HCT116 (cell line): ENCODE data around the gene C10orf120. TPM values are rescaled to one million over a fixed set of nuclear protein-coding genes. Genes with fewer than 3 reads are reported as not detected.

Experiments used
- ATAC-seq: fragments of 200-7000 bp; cut with Tn5 transposase; 2 replicates; pipeline ENCODE4 v1.9.1; 2020; ENCODE audit warnings: mild to moderate bottlenecking, moderate library complexity
- BruUV-seq: library from RNA; stranded (reverse); fragments of 400-500 nt; replicated peaks from 2 replicates; lab custom pipeline; 2021; lab: Mats Ljungman, UMichigan
- CTCF ChIA-PET: fragments of 300-600 bp; sonication (Branson Sonifier 250); formaldehyde crosslinking; loops from one replicate; lab custom pipeline; 2021; ENCODE audit warnings: antibody characterized with exemption; lab: Charles Lee
- POLR2A ChIA-PET: fragments of 300-600, 350-600 bp; sonication (Branson Sonifier 250); formaldehyde crosslinking; loops from one replicate; lab custom pipeline; 2021; ENCODE audit warnings: antibody characterized with exemption; lab: Charles Lee
- RAD21 ChIA-PET, 2 experiments: fragments of 300-600 bp; sonication (Branson Sonifier 250); formaldehyde crosslinking; loops; one replicate each; lab custom pipeline; 2023; ENCODE audit warnings: low total read pairs in 2 of 2; ENCODE audit not compliant: uncharacterized antibody in 2 of 2, unreplicated experiment in 2 of 2, low non-redundant PET in 1 of 2; lab: Charles Lee
- DNase-seq: peaks from one replicate; pipeline ENCODE4 v3.0.0-alpha.2; 2010; ENCODE audit warnings: low read depth, low spot score
- H2AFZ ChIP-seq: fragments of 200-600 bp; shearing (Covaris generic), sonication (generic); 2 replicates; pipeline ENCODE4 v1.6.1; 2017; ENCODE audit warnings: low read depth, mixed run types, mixed read lengths, antibody characterized with exemption, low read length; ENCODE audit not compliant: poor library complexity, severe bottlenecking
- H3K27ac ChIP-seq: 2 replicates; pipeline ENCODE4 v1.5.1; 2012; ENCODE audit warnings: low read depth, low read length
- H3K27me3 ChIP-seq: fragments of 200-600 bp; sonication (generic); 2 replicates; pipeline ENCODE4 v1.6.1; 2016; ENCODE audit warnings: mixed run types, low read length, mixed read lengths; ENCODE audit not compliant: insufficient read depth
- H3K36me3 ChIP-seq, 2 experiments: fragments of 200-500 bp in 1 of 2; fragments of 200-600 bp in 1 of 2; sonication (Bioruptor generic) in 1 of 2; sonication (generic) in 1 of 2; 2 replicates each; pipeline versions ENCODE4 v1.5.1 to v1.6.1; 2014 to 2016; ENCODE audit warnings: low read length in 2 of 2, inconsistent platforms in 1 of 2, mixed read lengths in 1 of 2, mixed run types in 1 of 2; ENCODE audit not compliant: insufficient read depth in 2 of 2, control insufficient read depth in 1 of 2
- H3K4me1 ChIP-seq, 2 experiments: fragments of 200-600 bp in 1 of 2; sonication (generic) in 1 of 2; 2 replicates each; pipeline versions ENCODE4 v1.5.1 to v1.6.1; 2012 to 2017; ENCODE audit warnings: low read length in 2 of 2, inconsistent platforms in 1 of 2, mild to moderate bottlenecking in 1 of 2, mixed read lengths in 1 of 2, mixed run types in 1 of 2, moderate library complexity in 1 of 2; ENCODE audit not compliant: insufficient read depth in 2 of 2, control insufficient read depth in 1 of 2
- H3K4me2 ChIP-seq: fragments of 200-600 bp; sonication (generic); 2 replicates; pipeline ENCODE4 v1.6.1; 2017; ENCODE audit warnings: mixed run types, low read length, mixed read lengths
- H3K4me3 ChIP-seq, 2 experiments: fragments of 200-600 bp in 1 of 2; sonication (generic) in 1 of 2; replicated peaks in 1 of 2; 2 replicates each; pipeline ENCODE4 v1.5.1; 2011 to 2016; ENCODE audit warnings: low read length in 2 of 2, control low read depth in 1 of 2, low read depth in 1 of 2, mild to moderate bottlenecking in 1 of 2, mixed read lengths in 1 of 2, mixed run types in 1 of 2
- H3K79me2 ChIP-seq: fragments of 200-600 bp; sonication (generic); 2 replicates; pipeline ENCODE4 v1.6.1; 2017; ENCODE audit warnings: mild to moderate bottlenecking, mixed run types, low read length, moderate library complexity, mixed read lengths; ENCODE audit not compliant: insufficient read depth
- H3K9ac ChIP-seq: fragments of 200-600 bp; sonication (generic); 2 replicates; pipeline ENCODE4 v1.6.1; 2016; ENCODE audit warnings: low read length, mixed read lengths
- H3K9me2 ChIP-seq: fragments of 200-600 bp; sonication (generic), shearing (Covaris generic); 2 replicates; pipeline ENCODE4 v1.6.1; 2017; ENCODE audit warnings: mixed run types, mild to moderate bottlenecking, moderate library complexity; ENCODE audit not compliant: insufficient read depth
- H3K9me3 ChIP-seq, 2 experiments: fragments of 200-500 bp in 1 of 2; fragments of 200-600 bp in 1 of 2; sonication (Bioruptor generic) in 1 of 2; sonication (generic) in 1 of 2; 2 replicates each; pipeline ENCODE4 v1.6.1; 2014 to 2017; ENCODE audit warnings: low read length in 2 of 2, mixed read lengths in 2 of 2, inconsistent platforms in 1 of 2, low read depth in 1 of 2, mild to moderate bottlenecking in 1 of 2, mixed run types in 1 of 2, moderate library complexity in 1 of 2; ENCODE audit not compliant: control insufficient read depth in 1 of 2, insufficient read depth in 1 of 2
- H4K20me1 ChIP-seq: fragments of 200-600 bp; sonication (generic), shearing (Covaris generic); 2 replicates; pipeline ENCODE4 v1.6.1; 2017; ENCODE audit warnings: mixed run types, mild to moderate bottlenecking, moderate library complexity; ENCODE audit not compliant: insufficient read depth
- CBX3 ChIP-seq: IDR thresholded peaks from 2 replicates; pipeline ENCODE4 v1.6.1; 2012; ENCODE audit warnings: low read depth
- CEBPB ChIP-seq: IDR thresholded peaks from 2 replicates; pipeline ENCODE4 v1.6.1; 2012; ENCODE audit warnings: low read depth
- EGR1 ChIP-seq: IDR thresholded peaks from 2 replicates; pipeline ENCODE4 v1.6.1; 2012; ENCODE audit warnings: low read depth
- EZH2 ChIP-seq: fragments of 200-600 bp; sonication (generic); IDR thresholded peaks from 2 replicates; pipeline ENCODE4 v1.6.1; 2017; ENCODE audit warnings: antibody characterized with exemption, mixed run types
- EZH2phosphoT487 ChIP-seq: fragments of 200-600 bp; IDR thresholded peaks from 2 replicates; pipeline ENCODE4 v1.6.1; 2018; ENCODE audit warnings: antibody characterized with exemption, borderline replicate concordance
- FOSL1 ChIP-seq: IDR thresholded peaks from 2 replicates; pipeline ENCODE4 v1.6.1; 2012; ENCODE audit warnings: low read depth
- POLR2A ChIP-seq: IDR thresholded peaks from 2 replicates; pipeline ENCODE4 v1.7.0; 2011; ENCODE audit warnings: borderline replicate concordance; ENCODE audit not compliant: insufficient read depth, insufficient read length; ENCODE audit errors: extremely low read depth
- POLR2AphosphoS5 ChIP-seq: IDR thresholded peaks from 2 replicates; pipeline ENCODE4 v1.6.1; 2011; ENCODE audit warnings: mild to moderate bottlenecking, low read depth, low read length, moderate library complexity
- RAD21 ChIP-seq: IDR thresholded peaks from 2 replicates; pipeline ENCODE4 v1.6.1; 2012; ENCODE audit warnings: low read depth, mild to moderate bottlenecking
- SIN3A ChIP-seq: IDR thresholded peaks from 2 replicates; pipeline ENCODE4 v1.6.1; 2012; ENCODE audit warnings: low read depth
- SP1 ChIP-seq: IDR thresholded peaks from 2 replicates; pipeline ENCODE4 v1.6.1; 2012; ENCODE audit warnings: low read depth
- SRF ChIP-seq: IDR thresholded peaks from 2 replicates; pipeline ENCODE4 v1.6.1; 2012; ENCODE audit warnings: low read depth
- TCF7L2 ChIP-seq: IDR thresholded peaks from 2 replicates; pipeline ENCODE4 v1.7.0; 2011; ENCODE audit warnings: borderline replicate concordance, inconsistent platforms; ENCODE audit not compliant: insufficient read depth, insufficient read length; ENCODE audit errors: extremely low read depth
- YY1 ChIP-seq: IDR thresholded peaks from 2 replicates; pipeline ENCODE4 v1.6.1; 2011; ENCODE audit warnings: low read length, low read depth, moderate library complexity, mild to moderate bottlenecking; ENCODE audit not compliant: insufficient replicate concordance; ENCODE audit errors: extremely low read depth
- ZNF274 ChIP-seq: fragments of 200-500 bp; sonication (Bioruptor generic); IDR thresholded peaks from 2 replicates; pipeline ENCODE4 v1.6.1; 2014; ENCODE audit warnings: mild to moderate bottlenecking, low read depth, low read length, inconsistent platforms
- intact Hi-C: fragments of 100-400 bp; cut with micrococcal nuclease; formaldehyde crosslinking; loops from 2 replicates; pipeline ENCODE4 v1.10.0; 2022
- total RNA-seq: library from RNA; stranded (reverse); gene quantifications from one replicate; pipeline ENCODE4 v1.2.1, GENCODE V29; 2021; ENCODE audit not compliant: unreplicated experiment
- TF ChIP-seq, protein P1 (sequence below): IDR thresholded peaks from 2 replicates; pipeline ENCODE4 v1.6.1; 2012; ENCODE audit warnings: low read depth
- TF ChIP-seq, protein P2 (sequence below), 3 experiments: fragments of 200-600 bp in 1 of 3; sonication (generic) in 1 of 3; IDR thresholded peaks in 2 of 3; conservative IDR thresholded peaks in 1 of 3; 2 replicates each; pipeline ENCODE4 v1.5.1; 2012 to 2017; ENCODE audit warnings: low read depth in 2 of 3, low read length in 2 of 3, antibody characterized with exemption in 1 of 3, borderline replicate concordance in 1 of 3, control low read depth in 1 of 3, mild to moderate bottlenecking in 1 of 3, mixed read lengths in 1 of 3, mixed run types in 1 of 3, moderate library complexity in 1 of 3; ENCODE audit not compliant: insufficient read depth in 1 of 3

Gene C10orf120
- total RNA-seq, 1 experiment from 2014 or later, result not detected

DNA sequence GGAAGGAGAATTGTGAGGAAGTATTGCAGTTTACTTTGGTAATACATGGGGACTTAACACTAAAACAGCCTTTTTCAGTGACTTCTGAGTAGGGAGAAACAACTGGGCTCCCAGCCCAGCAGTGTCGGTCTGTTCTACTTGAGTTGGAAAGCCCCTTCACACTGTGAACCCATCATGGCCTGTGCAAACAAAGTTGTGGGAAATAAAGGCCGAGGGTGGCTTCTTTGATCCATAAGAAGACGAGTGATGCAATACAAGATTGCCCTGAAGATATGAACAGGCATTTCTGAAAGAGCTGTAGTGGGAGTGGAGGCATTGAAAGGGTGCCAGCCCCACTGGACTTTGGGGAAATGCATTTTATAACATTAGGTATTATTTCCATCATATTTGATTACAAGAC lies 28.3 kb downstream of the C10orf120 start:
- Histone ChIP-seq H3K79me2 (no peaks in the 10 kb centered on the region), H3K27ac (no peak overlapping the region), H3K4me2 (no peak overlapping the region), H3K4me3 (no peak overlapping the region), H3K9ac (no peak overlapping the region), H4K20me1 (no peaks in the 10 kb centered on the region), H3K4me1 (no peaks in the 10 kb centered on the region), H3K9me2 (no peaks in the 10 kb centered on the region), H3K36me3 (no peaks in the 10 kb centered on the region), H2AFZ (no peak overlapping the region), H3K9me3 (no peaks in the 10 kb centered on the region), H3K27me3 (peaks cover 91% of the 10 kb centered on the region)
- ATAC-seq, result no peak
- RAD21 ChIA-PET, result no interaction called here
- CTCF ChIA-PET, result no interaction called here
- TF ChIP-seq EZH2phosphoT487 (no peak), YY1 (no peak), SRF (no peak), CEBPB (no peak), ZNF274 (no peak), EZH2 (no peak), POLR2AphosphoS5 (no peak), EGR1 (no peak), RAD21 (no peak), POLR2A (no peak), SIN3A (no peak), CBX3 (no peak), FOSL1 (no peak), SP1 (no peak), TCF7L2 (no peak)
- TF ChIP-seq, protein P1, sequence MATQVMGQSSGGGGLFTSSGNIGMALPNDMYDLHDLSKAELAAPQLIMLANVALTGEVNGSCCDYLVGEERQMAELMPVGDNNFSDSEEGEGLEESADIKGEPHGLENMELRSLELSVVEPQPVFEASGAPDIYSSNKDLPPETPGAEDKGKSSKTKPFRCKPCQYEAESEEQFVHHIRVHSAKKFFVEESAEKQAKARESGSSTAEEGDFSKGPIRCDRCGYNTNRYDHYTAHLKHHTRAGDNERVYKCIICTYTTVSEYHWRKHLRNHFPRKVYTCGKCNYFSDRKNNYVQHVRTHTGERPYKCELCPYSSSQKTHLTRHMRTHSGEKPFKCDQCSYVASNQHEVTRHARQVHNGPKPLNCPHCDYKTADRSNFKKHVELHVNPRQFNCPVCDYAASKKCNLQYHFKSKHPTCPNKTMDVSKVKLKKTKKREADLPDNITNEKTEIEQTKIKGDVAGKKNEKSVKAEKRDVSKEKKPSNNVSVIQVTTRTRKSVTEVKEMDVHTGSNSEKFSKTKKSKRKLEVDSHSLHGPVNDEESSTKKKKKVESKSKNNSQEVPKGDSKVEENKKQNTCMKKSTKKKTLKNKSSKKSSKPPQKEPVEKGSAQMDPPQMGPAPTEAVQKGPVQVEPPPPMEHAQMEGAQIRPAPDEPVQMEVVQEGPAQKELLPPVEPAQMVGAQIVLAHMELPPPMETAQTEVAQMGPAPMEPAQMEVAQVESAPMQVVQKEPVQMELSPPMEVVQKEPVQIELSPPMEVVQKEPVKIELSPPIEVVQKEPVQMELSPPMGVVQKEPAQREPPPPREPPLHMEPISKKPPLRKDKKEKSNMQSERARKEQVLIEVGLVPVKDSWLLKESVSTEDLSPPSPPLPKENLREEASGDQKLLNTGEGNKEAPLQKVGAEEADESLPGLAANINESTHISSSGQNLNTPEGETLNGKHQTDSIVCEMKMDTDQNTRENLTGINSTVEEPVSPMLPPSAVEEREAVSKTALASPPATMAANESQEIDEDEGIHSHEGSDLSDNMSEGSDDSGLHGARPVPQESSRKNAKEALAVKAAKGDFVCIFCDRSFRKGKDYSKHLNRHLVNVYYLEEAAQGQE, result no peak
- TF ChIP-seq, protein P2, sequence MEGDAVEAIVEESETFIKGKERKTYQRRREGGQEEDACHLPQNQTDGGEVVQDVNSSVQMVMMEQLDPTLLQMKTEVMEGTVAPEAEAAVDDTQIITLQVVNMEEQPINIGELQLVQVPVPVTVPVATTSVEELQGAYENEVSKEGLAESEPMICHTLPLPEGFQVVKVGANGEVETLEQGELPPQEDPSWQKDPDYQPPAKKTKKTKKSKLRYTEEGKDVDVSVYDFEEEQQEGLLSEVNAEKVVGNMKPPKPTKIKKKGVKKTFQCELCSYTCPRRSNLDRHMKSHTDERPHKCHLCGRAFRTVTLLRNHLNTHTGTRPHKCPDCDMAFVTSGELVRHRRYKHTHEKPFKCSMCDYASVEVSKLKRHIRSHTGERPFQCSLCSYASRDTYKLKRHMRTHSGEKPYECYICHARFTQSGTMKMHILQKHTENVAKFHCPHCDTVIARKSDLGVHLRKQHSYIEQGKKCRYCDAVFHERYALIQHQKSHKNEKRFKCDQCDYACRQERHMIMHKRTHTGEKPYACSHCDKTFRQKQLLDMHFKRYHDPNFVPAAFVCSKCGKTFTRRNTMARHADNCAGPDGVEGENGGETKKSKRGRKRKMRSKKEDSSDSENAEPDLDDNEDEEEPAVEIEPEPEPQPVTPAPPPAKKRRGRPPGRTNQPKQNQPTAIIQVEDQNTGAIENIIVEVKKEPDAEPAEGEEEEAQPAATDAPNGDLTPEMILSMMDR (IDR thresholded peaks at IDR 0.05 in 2 of 3, conservative IDR thresholded peaks at IDR 0.05 in 1 of 3; ENCODE audit: borderline replicate concordance in 1 of 3, insufficient read depth in 1 of 3, low read depth in 2 of 3, low read length in 2 of 3), result no peak
- intact Hi-C loops, result no loop called here
- POLR2A ChIA-PET, result no interaction called here
- BruUV-seq, result no TSS peak
- DNase-seq, result no peak
